Fibroblast of the aortic adventitia (primary cell): Measurements from ENCODE around the gene TMEM248. TPM values are rescaled to one million over a fixed set of nuclear protein-coding genes. Genes with fewer than 3 reads are reported as not detected.
A peak's percentile ranks its signal among the peaks of the same experiment; 100 is the strongest.
"Not testable (repeated sequence)": the region's sequence is repeated elsewhere in the genome, so short reads cannot be mapped to it uniquely, and the experiment has no call there.

Experiments used
- DNase-seq: peaks from one replicate; pipeline ENCODE4 v3.0.0-alpha.2; 2010; ENCODE audit warnings: low read depth
- H3K4me3 ChIP-seq: 2 replicates; pipeline ENCODE4 v1.5.1; 2011; ENCODE audit warnings: low read depth, mild to moderate bottlenecking, control low read depth, low read length, moderate library complexity
- total RNA-seq: library from RNA; depleted of rRNA; stranded (reverse); fragments of >200 nt; gene quantifications from 2 replicates; pipeline ENCODE4 v1.2.3, GENCODE V29; 2012; ENCODE audit warnings: low replicate concordance
- TF ChIP-seq, protein P1 (sequence below): IDR thresholded peaks from 2 replicates; pipeline ENCODE4 v1.5.1; 2011; ENCODE audit warnings: mild to moderate bottlenecking, low read length, control low read depth, inconsistent platforms; ENCODE audit not compliant: insufficient read depth

Gene TMEM248
- total RNA-seq, 1 donor: 104 TPM

DNA sequence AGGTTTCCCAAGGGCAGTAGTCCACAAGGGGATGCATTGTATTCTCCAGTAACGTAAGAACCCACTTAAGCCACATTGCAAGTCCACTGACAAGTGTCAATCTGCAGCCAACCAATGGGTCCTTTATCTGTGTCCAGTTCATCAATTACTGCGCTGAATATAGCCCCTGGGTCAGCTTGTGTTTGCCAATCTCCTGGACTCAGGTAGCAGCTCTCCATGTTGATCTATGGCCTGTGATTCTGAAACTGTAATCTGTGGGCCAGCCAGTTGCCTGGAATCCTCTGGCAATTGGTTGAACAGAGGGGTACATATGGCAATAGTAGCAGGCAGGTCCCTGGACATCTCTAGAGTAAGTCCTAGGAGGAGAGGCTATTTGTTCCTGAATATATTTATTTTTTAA lies 8.8 kb upstream of the TMEM248 start:
- no peak overlapping the region for H3K4me3 ChIP-seq
- no peak for DNase-seq
- TF ChIP-seq, protein P1, sequence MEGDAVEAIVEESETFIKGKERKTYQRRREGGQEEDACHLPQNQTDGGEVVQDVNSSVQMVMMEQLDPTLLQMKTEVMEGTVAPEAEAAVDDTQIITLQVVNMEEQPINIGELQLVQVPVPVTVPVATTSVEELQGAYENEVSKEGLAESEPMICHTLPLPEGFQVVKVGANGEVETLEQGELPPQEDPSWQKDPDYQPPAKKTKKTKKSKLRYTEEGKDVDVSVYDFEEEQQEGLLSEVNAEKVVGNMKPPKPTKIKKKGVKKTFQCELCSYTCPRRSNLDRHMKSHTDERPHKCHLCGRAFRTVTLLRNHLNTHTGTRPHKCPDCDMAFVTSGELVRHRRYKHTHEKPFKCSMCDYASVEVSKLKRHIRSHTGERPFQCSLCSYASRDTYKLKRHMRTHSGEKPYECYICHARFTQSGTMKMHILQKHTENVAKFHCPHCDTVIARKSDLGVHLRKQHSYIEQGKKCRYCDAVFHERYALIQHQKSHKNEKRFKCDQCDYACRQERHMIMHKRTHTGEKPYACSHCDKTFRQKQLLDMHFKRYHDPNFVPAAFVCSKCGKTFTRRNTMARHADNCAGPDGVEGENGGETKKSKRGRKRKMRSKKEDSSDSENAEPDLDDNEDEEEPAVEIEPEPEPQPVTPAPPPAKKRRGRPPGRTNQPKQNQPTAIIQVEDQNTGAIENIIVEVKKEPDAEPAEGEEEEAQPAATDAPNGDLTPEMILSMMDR: no peak

DNA sequence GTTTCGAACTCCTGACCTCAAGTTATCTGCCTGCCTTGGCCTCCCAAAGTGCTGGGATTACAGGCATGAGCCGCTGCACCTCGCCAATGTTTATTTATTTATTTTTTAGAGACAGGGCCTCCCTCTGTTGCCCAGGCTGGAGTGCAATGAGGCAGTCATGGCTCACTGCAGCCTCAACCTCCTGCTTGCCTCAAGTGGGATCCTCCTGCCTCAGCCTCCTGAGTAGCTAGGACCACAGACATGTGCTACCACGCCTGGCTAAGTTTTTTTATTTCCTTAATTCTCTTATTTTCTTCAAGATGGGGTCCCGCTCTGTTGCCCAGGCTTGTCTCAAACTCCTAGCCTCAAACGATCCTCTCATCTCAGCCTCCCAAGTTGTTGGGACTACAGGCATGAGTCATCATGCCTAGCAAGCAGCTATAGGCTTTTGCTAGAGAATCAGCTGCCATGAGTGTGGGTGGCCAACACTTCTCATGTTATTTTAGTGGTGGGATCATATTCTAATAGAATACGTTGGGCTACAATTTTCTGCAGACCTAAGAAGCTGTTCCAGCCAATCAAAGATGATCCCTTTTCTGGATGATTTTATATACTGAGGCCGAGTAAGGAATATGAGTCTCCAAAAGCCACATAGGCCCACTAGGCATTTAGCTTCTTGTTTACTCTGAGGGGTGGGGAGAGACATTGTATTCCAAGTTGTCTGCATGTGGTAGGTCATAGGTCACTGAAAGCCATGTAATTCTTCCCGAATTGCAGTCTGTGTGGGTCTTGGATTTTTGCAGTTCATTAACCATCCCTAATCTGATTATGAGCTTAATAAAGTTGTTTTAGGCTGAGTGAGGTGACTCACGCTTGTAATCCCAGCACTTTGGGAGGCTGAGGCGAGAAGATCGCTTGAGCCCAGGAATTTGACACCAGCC lies 7.6 kb upstream of the TMEM248 start:
- TF ChIP-seq, protein P1: no peak
- DNase-seq: no peak
- H3K4me3 ChIP-seq: no peak overlapping the region

DNA sequence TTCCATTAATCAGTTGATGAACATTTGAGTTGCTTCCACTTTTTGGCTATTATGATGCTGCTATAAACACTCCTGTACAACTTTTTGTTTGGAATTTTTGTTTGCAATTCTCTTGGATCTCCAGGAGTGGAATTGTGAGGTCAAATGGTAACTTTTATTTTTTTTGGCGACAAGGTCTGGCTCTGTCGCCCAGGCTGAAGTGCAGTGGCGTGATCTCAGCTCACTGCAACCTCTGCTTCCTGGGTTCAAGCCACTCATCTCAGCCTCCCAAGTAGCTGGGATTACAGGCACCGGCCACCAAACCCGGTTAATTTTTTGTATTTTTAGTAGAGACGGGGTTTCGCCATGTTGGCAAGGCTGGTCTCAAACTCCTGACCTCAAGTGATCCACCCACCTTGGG lies 3.1 kb upstream of the TMEM248 start:
- not testable (repeated sequence) for H3K4me3 ChIP-seq, DNase-seq

DNA sequence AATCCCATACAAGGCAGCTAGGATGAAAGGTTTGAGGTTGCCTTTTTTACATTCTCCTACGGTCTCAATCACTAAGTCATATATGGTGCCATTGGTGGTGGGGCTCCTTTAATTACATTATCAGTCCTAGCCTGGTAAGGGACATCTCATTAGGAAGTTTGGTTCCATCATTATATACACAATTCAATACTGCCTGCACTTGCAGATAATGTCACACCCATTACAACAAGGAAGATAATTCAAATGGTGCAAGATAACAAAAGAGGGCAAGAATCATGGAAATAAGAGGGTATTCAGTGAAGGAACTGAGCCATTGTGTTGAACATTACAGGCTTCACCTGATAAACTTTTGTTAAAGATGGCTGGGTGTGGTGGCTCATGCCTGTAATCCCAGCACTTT lies 1.7 kb upstream of the TMEM248 start:
- TF ChIP-seq, protein P1: no peak
- DNase-seq: no peak
- no peak overlapping the region for H3K4me3 ChIP-seq

DNA sequence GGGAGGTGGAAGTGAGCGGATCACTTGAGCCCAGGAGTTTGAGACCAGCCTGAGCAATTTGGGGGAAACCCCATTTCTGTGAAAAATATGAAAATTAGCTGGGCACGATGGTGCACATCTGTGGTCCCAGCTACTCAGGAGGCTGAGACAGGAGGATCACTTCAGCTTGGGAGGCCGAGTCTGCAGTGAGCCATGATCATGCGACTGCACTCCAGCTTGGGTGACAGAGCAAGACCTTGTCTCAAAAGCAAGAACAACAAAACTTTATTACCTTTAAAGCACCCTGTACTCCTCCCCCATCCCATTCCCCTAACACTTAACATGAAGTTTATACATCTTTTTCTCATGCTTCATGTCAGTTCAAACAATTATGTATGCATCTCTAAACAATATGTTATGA lies 1.3 kb upstream of the TMEM248 start:
- DNase-seq: no peak
- TF ChIP-seq, protein P1: no peak

DNA sequence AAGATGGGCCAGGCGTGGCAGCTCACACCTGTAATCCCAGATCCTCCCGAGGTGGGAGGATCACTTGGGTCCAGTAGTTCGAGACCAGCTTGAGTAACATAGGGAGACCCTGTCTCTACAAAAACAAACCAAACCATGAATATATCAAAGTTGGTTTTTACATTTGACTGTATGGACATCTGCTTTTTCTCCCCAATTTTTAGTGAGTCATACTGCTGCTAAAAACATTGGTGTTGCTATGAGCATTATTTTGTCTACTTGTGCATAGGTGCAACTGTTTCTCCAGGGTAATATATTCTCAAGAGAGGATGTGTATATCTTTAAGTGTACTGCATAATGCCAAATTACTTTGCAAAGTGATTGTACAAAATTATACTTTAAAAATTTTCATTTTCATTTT lies 769 bp upstream of the TMEM248 start:
- no peak for DNase-seq
- TF ChIP-seq, protein P1: no peak
- no peak overlapping the region for H3K4me3 ChIP-seq

More for the DNA sequence above, 1.3 kb upstream of the TMEM248 start:
- H3K4me3 ChIP-seq: no peak overlapping the region

DNA sequence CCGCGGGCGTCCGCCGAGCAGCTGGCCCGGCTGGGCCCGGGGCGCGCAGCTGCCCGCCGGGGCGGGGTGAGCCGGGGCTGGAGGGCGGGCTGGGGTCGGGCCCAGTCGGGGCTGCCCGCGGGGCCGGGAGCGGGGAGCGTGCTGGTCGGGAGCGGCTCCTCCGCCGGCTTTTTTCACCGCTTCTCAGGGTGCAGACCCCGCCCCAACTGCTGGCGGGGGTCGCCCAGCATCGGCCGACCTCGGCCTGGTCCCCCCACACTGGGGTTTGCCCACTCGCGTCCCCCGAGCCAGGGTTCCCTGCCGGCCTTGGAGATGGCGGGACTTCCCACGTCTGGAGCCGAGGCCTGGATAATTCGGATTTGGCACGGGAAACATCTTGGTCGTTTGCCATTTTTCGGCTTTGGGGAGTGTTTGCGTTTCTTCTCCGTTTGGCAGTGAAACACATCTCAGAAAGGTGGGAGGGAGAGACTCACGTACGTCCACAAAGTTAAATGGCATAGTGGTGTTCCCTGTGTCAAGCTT lies 432 bp downstream of the TMEM248 start:
- H3K4me3 ChIP-seq: peak overlapping the region; percentile 99
- DNase-seq: peak; percentile 72
- TF ChIP-seq, protein P1: no peak
